Measurements from ENCODE around the gene KANSL1.

- no peak for TF ChIP-seq CTCF (IDR thresholded peaks at IDR 0.05 in 2 of 3, conservative IDR thresholded peaks at IDR 0.05 in 1 of 3; ENCODE audit: control insufficient read depth in 2 of 3, extremely low read depth in 1 of 3, insufficient read depth in 1 of 3, low read depth in 3 of 3, low read length in 3 of 3)
- TF ChIP-seq PBX3 (IDR thresholded peaks at IDR 0.05; ENCODE audit: insufficient replicate concordance, low read depth, low read length), result peak; percentile 66
- TF ChIP-seq, protein P1, sequence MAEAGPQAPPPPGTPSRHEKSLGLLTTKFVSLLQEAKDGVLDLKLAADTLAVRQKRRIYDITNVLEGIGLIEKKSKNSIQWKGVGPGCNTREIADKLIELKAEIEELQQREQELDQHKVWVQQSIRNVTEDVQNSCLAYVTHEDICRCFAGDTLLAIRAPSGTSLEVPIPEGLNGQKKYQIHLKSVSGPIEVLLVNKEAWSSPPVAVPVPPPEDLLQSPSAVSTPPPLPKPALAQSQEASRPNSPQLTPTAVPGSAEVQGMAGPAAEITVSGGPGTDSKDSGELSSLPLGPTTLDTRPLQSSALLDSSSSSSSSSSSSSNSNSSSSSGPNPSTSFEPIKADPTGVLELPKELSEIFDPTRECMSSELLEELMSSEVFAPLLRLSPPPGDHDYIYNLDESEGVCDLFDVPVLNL (IDR thresholded peaks at IDR 0.05; ENCODE audit: low read depth, low read length), result no peak
- no peak for TF ChIP-seq E2F8 (IDR thresholded peaks at IDR 0.05; ENCODE audit: low read depth, partially characterized antibody)
- TF ChIP-seq, protein P2, sequence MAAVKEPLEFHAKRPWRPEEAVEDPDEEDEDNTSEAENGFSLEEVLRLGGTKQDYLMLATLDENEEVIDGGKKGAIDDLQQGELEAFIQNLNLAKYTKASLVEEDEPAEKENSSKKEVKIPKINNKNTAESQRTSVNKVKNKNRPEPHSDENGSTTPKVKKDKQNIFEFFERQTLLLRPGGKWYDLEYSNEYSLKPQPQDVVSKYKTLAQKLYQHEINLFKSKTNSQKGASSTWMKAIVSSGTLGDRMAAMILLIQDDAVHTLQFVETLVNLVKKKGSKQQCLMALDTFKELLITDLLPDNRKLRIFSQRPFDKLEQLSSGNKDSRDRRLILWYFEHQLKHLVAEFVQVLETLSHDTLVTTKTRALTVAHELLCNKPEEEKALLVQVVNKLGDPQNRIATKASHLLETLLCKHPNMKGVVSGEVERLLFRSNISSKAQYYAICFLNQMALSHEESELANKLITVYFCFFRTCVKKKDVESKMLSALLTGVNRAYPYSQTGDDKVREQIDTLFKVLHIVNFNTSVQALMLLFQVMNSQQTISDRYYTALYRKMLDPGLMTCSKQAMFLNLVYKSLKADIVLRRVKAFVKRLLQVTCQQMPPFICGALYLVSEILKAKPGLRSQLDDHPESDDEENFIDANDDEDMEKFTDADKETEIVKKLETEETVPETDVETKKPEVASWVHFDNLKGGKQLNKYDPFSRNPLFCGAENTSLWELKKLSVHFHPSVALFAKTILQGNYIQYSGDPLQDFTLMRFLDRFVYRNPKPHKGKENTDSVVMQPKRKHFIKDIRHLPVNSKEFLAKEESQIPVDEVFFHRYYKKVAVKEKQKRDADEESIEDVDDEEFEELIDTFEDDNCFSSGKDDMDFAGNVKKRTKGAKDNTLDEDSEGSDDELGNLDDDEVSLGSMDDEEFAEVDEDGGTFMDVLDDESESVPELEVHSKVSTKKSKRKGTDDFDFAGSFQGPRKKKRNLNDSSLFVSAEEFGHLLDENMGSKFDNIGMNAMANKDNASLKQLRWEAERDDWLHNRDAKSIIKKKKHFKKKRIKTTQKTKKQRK (IDR thresholded peaks at IDR 0.05; ENCODE audit: low read depth, low read length), result no peak
- TF ChIP-seq BRCA1 (IDR thresholded peaks at IDR 0.05; ENCODE audit: low read depth, low read length), result no peak
- no peak for TF ChIP-seq SMAD1 (IDR thresholded peaks at IDR 0.05; ENCODE audit: low read depth, partially characterized antibody)
- TF ChIP-seq EZH2 (IDR thresholded peaks at IDR 0.05; ENCODE audit: borderline replicate concordance, control insufficient read depth, low read depth, low read length), result no peak
- TF ChIP-seq, protein P3, sequence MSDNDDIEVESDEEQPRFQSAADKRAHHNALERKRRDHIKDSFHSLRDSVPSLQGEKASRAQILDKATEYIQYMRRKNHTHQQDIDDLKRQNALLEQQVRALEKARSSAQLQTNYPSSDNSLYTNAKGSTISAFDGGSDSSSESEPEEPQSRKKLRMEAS (IDR thresholded peaks at IDR 0.05; ENCODE audit: low read depth, low read length), result no peak
- no peak for TF ChIP-seq CHD1 (IDR thresholded peaks at IDR 0.05; ENCODE audit: low read depth, low read length)
- TF ChIP-seq GATAD2B (conservative IDR thresholded peaks at IDR 0.05; ENCODE audit: low read depth), result no peak
- no peak for TF ChIP-seq YY1 (IDR thresholded peaks at IDR 0.05; ENCODE audit: low read depth, low read length)
- no peak for TF ChIP-seq HDAC6 (IDR thresholded peaks at IDR 0.05; ENCODE audit: unreplicated experiment)
- TF ChIP-seq PKNOX1 (IDR thresholded peaks at IDR 0.05), result peak; percentile 87
These were observed 183.3 kb downstream of the KANSL1 start for GRCh38 chr17:46009681-46010596.
